HG02610 (cell line): Measurements from ENCODE around the gene MALT1.

Experiments
- ATAC-seq: cut with Tn5 transposase; IDR thresholded peaks from one replicate; pipeline ENCODE4 v1.9.1; 2021; ENCODE audit warnings: mild to moderate bottlenecking, moderate library complexity; ENCODE audit not compliant: unreplicated experiment

MALT1 gene

DNA sequence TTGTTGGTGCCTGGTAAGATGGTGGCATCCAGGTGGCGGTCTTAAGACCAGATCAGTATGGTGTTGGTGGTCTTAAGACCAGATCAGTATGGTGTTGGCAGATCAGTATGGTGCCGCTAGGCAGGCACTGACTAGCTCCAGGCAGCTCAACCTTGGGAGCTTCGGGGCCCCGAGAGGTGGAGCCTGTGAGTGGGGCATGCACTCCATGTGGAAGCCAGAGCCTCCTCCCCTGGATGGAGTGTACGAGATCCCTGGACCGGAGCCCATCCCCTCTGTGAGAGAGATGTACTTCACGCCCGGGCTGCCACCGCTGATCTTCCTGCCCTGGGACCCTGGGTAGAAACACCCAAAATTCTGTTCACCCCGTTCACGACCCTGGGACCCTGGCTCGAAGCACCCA, 19.0 kb downstream of the MALT1 start:
- ATAC-seq = no peak

DNA sequence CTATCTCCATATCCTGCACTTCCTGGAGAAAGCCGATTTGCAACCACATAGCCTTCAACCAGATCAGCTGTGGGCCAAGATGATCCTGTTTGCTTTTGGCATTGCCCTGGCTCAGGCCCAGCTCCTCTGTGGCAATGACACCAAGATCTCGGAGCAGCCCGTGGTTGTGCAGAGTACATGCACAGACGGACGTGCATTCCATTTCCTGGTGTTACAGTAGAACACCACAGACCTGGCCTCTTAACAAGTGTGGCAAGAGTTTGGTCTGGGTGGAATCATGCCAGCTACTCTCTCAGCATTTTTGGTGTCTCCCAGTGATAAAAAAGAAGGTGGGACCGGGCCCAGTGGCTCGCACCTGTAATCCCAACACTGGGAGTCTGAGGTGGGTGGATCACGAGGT, 20.0 kb downstream of the MALT1 start:
- no peak for ATAC-seq

DNA sequence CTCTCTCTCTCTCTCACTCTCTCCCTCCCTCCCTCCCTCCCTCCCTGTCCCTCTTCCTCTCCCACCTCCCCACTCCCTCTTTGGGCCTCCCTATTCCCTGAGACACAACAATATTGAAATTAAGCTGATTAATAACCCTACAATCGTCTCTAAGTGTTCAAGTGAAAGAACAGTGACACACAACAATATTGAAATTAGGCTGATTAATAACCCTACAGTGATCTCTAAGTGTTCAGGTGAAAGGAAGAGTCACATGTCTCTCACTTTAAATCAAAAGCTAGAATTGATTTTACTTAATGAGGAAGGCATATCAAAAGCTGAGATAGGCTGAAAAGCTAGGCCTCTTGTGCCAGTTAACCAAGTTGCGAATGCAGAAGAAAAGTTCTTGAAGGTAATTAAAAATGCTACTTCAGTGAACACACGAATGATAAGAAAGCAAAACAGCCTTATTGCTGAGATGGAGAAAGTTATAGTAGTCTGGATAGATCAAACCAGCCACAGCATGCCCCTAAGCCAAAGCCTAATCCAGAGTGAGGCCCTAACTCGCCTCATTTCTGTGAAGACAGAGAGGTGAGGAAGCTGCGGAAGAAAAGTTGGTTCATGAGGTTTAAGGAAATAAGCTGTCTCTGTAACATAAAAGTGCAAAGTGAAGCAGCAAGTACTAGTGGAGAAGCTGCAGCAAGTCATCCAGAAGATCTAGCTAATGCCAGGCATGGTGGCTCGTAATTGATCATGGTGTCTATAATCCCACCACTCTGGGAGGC, 21.3 kb downstream of the MALT1 start:
- ATAC-seq = no peak

DNA sequence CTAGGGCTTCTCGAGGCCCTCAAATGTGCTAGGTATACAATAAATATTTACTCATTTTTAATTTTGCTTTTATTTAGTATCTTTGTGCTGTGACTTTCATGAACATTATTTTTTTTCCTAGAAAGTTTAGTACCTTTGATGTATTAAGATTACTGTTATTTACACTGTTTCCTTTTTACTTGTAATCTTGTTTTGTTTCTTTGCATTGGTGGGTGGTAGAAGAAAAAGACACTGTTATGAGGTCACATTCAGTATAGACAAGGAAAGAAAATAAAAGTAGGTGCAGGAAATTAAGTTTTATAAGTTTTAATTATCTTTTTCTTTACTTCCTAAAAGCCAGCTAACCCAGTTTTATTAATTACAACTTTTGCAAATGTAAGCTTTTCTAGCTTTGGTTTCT, 23.0 kb downstream of the MALT1 start:
- ATAC-seq = no peak

DNA sequence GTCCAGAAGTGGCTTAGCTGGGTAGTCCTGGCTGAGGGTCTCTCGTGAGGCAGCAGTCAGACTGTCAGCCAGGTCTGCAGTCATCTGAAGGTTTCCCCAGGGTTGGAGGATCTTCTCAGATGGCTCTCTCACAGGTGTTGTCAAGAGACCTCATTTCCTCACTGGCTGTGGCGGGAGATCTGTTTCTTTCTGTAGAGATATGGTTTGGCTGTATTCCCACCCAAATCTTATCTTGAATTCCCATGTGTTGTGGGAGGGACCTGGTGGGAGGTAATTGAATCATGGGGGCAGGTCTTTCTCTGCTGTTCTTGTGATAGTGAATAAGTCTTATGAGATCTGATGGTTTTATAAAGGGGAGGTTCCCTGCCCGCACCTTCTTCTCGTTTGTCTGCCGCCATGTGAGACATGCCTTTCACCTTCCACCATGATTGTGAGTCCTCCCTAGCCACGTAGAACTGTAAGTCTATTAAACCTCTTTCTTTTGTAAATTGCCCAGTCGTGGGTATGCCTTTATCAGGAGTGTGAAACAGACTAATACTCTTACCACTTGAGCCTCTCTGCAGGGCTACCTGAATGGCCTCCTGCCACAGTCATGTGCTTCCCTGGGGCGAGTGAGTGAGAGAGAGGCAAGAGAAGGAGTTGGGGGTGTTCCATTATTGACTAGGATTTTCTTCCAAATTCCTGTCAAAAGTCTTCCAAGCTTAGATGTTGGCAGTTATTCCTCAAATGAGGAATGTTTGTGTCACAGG, 23.6 kb downstream of the MALT1 start:
- ATAC-seq = no peak

DNA sequence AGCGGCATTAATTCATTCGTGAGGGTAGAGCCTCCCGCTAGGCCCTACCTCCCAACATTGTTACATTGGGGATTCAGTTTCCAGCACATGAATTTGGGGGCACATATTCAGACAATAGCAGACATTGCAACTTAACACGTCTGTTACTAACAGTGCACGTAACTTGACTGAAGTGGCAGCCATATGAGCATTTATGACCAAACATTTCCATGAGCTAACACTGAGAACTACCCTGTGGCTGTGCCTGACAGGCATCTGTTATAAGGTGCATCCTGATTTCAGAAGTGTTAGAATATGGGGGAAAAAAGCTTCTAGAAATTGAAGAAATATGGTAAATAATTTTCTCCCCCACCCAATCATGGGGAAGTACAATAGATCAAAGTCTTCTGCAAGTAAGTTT, 24.5 kb downstream of the MALT1 start:
- ATAC-seq = no peak

DNA sequence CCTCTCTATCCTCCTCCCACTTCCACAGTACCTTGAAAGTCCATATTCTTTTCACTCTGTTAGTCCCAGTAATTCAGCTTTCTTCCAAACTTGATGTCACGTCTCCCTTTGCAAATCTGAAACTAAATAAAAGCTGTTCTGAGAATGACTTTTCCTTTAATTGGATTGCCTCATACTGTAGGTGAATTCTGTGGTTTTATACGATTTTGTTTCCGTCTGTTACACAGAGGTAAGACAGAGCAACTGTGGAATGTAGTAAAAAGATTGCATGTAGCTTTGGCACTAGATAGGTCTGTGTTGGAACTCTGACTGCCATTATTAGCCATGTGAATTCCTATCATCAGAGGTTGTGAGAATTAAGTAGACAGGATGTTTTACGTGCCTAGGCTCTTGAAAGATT, 25.9 kb downstream of the MALT1 start:
- no peak for ATAC-seq

DNA sequence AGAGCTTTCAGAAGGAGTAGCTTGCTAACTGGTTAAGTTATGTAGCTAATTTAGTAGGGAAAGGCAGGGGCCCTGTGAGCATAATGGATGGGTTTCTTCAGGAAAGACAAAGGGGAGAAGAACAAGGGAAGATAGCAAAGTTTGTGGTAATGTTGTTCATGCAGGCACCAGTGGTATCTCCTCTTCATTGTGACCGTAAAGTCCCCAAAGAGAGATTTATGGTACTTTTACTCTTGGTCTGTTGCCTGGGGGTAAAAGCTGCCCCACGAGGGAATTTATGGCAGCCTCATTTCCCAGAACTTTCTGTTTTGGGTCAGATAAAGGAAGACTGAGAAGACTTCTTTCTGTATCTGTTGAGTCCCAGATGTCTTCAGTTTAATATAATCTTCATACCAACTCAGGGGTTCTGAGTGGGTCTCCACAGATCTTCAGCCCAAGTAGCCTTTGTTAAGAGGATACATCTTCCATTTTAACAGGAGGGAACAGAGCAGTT, 27.5 kb downstream of the MALT1 start:
- ATAC-seq = no peak

DNA sequence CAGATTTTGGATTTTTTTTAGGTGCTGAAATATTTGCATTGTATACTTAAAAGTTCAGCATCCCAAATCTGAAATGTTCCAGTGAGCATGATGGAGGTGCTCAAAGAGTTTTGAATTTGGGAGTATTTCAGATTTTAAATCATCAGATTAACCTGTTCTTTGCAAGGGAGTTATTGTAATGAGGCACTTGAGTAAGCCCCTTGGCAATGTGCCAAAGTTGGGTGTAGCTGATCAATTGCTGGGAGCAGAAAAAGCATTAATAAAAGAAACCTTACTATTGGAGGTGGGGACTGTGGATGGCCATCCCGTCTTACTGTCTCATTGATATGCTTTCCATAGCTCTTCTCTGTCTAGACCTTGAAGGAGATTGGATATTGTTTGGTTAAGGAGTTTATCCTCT, 28.3 kb downstream of the MALT1 start:
- no peak for ATAC-seq

DNA sequence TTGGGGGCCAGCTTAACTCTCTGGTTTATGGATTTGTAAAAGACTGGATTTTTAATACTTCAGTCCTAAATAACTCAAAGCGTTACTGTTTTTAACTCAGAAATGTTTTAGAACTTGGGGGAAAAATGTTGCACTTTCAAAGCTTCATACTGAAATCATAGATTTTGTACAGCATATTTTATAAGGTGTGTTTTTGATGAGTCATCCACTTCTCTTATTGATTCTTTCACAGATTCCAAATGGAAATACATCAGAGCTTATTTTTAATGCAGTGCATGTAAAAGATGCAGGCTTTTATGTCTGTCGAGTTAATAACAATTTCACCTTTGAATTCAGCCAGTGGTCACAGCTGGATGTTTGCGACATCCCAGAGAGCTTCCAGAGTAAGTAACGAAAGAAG, 28.9 kb downstream of the MALT1 start:
- no peak for ATAC-seq

DNA sequence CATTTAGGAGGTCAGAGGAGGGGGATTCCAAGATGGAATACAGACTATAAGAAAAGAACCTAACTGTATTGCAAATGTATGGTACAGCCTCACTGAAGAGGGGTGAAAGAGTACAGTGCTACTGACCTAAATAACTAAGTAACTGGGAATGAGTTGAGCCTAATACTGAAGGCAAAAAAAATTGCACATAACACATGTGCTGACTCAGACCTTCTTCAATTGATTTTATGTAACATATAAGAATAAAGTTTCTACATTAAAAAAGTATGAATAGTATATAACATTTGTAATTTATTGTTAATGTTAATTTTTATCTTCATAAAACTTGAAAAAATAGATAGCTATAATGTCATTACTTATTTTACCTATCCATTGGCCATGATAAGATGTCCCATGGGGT, 41.7 kb downstream of the MALT1 start:
- ATAC-seq = no peak

DNA sequence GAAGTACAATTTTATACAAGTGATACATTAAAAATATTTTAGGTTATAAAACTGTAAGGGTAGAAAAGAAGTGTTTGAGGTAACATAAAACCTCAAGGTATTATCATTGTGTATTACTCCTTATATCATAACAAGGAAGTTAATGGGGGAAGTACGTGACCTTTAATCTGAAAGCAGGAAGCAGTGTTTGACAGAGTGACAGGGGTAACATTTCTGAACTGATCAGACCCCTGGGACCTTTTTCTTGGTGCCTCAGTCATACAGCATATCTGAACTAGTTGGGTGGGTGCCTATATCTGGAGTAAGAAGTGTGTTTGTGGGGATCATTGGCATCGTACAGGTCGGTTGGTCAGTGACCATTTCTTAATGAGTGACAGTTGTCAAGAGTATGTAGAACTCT, 43.0 kb downstream of the MALT1 start:
- no peak for ATAC-seq

DNA sequence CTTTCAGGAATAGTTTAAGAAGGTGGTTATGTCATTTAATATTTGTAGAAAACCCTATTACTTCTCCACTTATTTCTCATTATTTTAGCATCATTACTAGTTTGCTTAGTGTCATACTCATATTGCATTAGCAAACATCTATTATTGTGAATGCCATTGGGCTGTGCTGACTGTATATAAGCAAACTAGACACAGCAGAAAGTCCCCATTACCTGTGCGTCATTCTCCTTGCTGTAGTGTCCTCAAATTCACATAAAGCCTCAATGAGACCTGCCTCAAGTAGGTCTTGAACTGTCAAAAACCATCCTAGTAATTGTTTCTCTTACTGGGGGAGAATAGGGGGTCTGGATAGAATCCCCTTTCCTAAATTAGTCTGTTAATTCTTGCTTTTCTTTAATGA, 43.6 kb downstream of the MALT1 start:
- ATAC-seq = no peak

DNA sequence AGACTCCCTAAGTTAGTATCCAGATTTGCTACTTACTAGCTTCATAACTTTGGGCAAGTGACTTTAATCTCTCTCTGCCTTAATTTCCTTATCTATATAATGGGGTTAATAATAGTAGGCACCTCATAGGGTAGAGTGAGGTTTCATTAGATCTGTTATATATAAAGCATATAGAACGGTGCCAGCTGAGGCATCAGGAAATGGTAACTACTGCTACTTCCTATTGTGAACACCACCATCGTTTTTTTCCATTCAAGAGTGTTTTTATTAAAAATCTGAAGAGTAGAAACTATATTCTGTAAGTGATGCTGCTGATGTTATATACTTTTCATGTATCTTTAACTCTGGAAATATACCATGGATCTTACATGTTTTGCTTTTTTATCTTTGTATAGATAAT, 44.3 kb downstream of the MALT1 start:
- no peak for ATAC-seq

DNA sequence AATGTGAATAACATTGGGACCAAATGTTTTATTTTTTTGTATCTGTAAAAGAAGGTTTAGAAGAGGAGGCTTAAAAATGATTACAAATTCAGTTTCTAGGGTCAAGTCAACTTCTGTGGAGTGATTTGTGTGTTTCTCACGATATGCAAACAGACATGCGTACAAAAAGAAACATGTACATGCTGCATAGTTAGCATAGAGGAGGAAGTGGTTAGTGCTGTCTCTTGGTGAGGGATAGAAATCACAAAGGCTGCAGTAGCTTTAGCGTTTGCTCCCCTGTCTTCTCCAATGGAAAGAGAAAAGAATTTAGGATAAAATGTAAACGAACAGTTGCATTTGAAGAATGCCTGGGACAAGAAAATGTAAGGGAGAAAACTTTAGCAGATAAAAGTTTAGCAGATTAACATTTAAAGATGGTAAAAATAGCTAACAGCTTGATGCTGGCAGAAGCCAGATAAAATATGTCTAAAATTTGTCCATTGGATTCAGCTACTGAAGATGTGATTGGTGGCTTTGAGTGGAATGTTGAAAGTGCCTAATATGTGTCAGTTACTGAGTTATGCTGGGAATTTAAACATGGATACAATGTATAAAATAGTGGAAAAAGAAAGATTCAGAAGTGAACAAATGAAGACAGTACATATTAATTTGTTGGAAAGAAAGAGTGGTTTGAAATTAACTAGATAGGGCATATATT, 44.9 kb downstream of the MALT1 start:
- peak; percentile 50 for ATAC-seq

DNA sequence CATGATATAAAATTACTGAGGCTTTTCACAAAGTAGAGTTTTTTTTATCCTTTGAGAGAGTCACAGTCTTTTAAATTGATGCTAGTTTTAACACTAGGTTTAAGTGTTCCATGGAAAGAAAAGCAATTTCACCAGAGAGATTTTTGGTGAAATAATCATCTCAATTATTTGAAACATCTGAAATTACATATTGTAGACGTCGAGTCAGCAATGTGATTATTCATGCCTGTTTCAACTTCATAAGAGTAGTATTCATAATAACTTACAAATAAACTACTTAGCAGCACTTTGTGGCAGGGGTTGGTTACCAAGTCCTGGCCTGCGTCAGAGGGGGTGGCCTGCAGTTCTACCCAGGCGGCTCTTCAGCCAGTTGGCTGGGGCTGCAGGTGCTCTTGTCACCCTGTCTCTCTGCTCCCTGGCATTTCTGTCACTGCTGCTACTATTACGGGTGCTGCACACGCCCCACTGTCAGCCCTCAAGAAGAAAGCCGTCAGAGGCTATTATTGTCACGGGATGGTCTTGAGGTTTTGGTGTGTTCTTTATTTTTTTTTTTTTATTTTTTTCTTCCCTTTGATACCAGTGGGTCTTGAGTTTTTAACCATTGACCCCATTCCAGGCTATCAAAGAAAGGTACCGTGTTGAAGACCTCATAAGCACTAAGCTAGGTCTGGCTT, 50.4 kb downstream of the MALT1 start:
- ATAC-seq = no peak

DNA sequence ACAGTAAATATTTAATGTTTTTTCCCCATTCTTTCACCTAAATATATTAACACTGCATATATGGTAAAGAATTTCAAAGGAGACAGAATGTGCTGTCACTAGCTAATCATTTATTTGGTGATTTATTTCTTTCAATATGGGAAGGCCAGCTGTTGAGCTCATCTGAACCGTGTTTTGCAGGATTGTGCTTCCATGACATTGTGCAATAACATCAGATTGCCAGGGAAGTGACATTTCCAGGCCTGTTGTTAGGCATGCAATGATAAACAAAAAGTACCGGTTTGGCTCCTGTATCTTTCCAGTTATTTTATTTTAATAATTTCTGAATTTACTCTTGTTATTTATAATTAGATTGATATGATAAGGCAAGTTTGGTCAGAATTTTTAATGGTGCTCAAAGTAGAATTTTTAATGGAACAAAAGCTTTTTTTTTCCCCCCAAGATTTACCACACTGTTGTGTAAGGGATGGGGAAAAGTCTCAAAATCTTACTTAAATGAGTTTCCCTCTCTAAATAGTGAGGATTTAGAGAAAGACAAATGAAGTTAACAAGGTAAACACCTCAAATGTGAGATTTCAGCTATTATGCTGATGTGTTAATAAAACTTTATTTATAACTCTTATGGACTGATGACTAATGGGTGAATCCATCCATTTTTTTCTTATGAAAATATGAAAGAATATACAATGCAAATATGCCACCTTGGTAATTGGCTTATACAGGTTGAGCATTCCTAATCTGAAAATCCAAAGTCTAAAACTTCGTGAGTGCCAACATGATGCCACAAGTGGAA, 52.7 kb downstream of the MALT1 start:
- ATAC-seq = no peak

DNA sequence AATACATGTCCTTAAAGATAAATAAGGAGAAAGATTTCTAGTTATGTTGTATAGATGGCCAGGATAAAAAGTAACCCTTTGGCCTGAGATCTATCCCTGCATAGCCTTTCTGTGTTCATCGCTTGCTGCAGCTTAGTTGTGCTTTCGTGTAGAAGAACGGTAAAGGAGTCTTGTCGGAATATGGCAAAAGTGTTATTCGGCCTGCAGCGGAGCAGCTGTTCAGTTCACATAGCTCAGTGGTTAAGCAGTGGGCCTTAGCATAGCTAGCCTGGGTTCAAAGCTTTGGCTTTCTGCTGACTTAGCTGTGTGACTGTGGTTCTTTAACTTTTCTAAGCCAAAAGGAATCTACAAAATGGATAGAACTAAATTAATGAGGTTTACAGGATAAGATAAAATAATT, 55.4 kb downstream of the MALT1 start:
- ATAC-seq = no peak

DNA sequence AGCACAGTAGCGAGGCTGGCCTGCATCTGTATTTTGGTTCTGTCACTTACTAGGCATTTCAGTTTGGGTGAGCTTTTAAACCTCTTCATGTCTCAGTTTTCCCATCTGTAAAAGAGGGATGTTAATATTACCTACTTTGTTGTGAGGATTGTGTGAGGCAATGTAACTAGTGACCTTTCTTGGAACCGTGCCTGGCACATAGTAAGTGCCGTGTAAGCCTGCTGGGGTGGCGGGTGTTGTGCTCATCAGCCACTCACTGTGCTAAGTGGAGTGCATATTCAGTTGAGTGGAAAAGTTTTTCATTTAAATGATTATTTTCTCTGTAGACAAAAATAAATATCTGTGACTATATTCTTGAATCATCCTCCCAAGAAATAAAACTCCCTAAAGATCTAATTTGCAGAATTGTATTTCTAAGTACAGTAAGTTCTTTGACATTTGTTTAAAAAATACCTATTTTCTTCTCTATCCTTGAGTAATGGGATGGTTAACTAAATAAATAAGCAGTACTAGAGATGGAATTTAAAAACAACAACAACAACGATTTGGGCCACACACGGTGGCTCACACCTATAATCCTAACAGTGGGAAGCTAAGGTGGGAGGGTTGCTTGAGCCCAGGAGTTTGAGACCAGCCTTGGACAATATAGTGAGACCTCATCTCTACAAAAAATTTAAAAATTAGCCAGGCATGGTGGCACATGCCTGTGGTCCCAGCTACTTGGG, 56.7 kb downstream of the MALT1 start:
- no peak for ATAC-seq

DNA sequence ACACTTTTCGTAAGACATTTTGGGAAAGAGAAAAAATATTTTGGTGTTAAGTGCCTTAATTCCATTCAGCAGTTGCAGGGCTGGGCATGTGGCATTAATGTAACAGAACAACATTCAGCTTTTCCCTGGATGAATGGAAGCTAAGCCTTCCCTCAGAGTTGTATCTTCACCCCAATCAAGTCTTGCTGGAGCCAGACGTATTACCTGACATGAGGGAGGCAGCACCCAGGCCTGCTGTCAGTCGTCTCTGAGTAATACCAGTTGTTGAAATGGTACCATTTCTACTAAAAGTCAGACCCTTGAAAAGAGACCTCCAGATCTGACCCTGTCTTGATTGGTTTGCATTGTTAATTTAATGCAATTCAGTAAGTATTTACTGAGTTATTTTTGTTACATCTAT, 57.5 kb downstream of the MALT1 start:
- ATAC-seq = no peak
